SK-N-SH treated with all-trans-retinoic acid at 6 μM for 48 hours (cell line): ENCODE data around the gene PPP1R27.

Source experiments
- ATAC-seq: fragments of 200-7000 bp; cut with Tn5 transposase; 3 replicates; pipeline ENCODE4 v1.9.1; 2020; ENCODE audit warnings: mild to moderate bottlenecking, moderate library complexity
- ARNTL ChIP-seq: fragments of 450-650 bp; formaldehyde crosslinking; IDR thresholded peaks from 2 replicates; pipeline ENCODE4 v1.5.0; 2020; ENCODE audit warnings: low read depth, mild to moderate bottlenecking, moderate library complexity, borderline replicate concordance
- BACH2 ChIP-seq: fragments of 250-450 bp; sonication (Bioruptor Pico); IDR thresholded peaks from 2 replicates; pipeline ENCODE4 v1.9.0; 2021; ENCODE audit warnings: mild to moderate bottlenecking, borderline replicate concordance
- CSDC2 ChIP-seq: fragments of 250-450 bp; sonication (Bioruptor Pico); IDR thresholded peaks from 2 replicates; pipeline ENCODE4 v1.5.0; 2020; ENCODE audit warnings: mild to moderate bottlenecking, moderate library complexity
- ESRRG ChIP-seq: fragments of 250-450 bp; sonication (Bioruptor Pico); IDR thresholded peaks from 2 replicates; pipeline ENCODE4 v1.6.1; 2021; ENCODE audit warnings: mild to moderate bottlenecking
- GLIS3 ChIP-seq: fragments of 250-450 bp; sonication (Bioruptor Pico); IDR thresholded peaks from 2 replicates; pipeline ENCODE4 v1.5.0; 2020; ENCODE audit warnings: mild to moderate bottlenecking, moderate library complexity
- ISL1 ChIP-seq: fragments of 250-450 bp; sonication (Bioruptor Pico); IDR thresholded peaks from 2 replicates; pipeline ENCODE4 v2.1.2; 2022; ENCODE audit warnings: mild to moderate bottlenecking, moderate library complexity
- OSR1 ChIP-seq: fragments of 250-450 bp; sonication (Bioruptor Pico); IDR thresholded peaks from 2 replicates; pipeline ENCODE4 v1.8.0; 2022; ENCODE audit warnings: moderate library complexity, mild to moderate bottlenecking, inconsistent platforms
- RARB ChIP-seq: fragments of 250-450 bp; sonication (Bioruptor Pico); IDR thresholded peaks from 2 replicates; pipeline ENCODE4 v1.8.0; 2021; ENCODE audit warnings: mild to moderate bottlenecking, moderate library complexity
- SNAI2 ChIP-seq: fragments of 250-450 bp; sonication (Bioruptor Pico); IDR thresholded peaks from 2 replicates; pipeline ENCODE4 v1.5.0; 2020; ENCODE audit warnings: mild to moderate bottlenecking, moderate library complexity
- TCF4 ChIP-seq: fragments of 250-450 bp; sonication (Bioruptor Pico); IDR thresholded peaks from 2 replicates; pipeline ENCODE4 v1.8.0; 2021; ENCODE audit warnings: mild to moderate bottlenecking, moderate library complexity, borderline replicate concordance
- ZC3H10 ChIP-seq: fragments of 250-450 bp; sonication (Bioruptor Pico); IDR thresholded peaks from 2 replicates; pipeline ENCODE4 v1.5.1; 2021; ENCODE audit warnings: mild to moderate bottlenecking, moderate library complexity
- ZFP3 ChIP-seq: fragments of 250-450 bp; sonication (Bioruptor Pico); IDR thresholded peaks from 2 replicates; pipeline ENCODE4 v1.5.0; 2020; ENCODE audit warnings: mild to moderate bottlenecking, moderate library complexity
- ZFP30 ChIP-seq: fragments of 450-650 bp; formaldehyde crosslinking; IDR thresholded peaks from 2 replicates; pipeline ENCODE4 v1.5.0; 2022; ENCODE audit warnings: mild to moderate bottlenecking, moderate library complexity
- ZNF70 ChIP-seq: fragments of 450-650 bp; formaldehyde crosslinking; IDR thresholded peaks from 2 replicates; pipeline ENCODE4 v1.5.0; 2020; ENCODE audit warnings: mild to moderate bottlenecking, moderate library complexity
- ZNF8 ChIP-seq: fragments of 450-650 bp; formaldehyde crosslinking; IDR thresholded peaks from 2 replicates; pipeline ENCODE4 v1.5.0; 2020; ENCODE audit warnings: mild to moderate bottlenecking, moderate library complexity
- TF ChIP-seq, protein P1 (sequence below): fragments of 250-450 bp; sonication (Bioruptor Pico); IDR thresholded peaks from 2 replicates; pipeline ENCODE4 v1.8.0; 2020; ENCODE audit warnings: mild to moderate bottlenecking, moderate library complexity, borderline replicate concordance
- TF ChIP-seq, protein P2 (sequence below): fragments of 250-450 bp; sonication (Bioruptor Pico); IDR thresholded peaks from 2 replicates; pipeline ENCODE4 v1.5.1; 2020; ENCODE audit warnings: low read depth, mild to moderate bottlenecking, moderate library complexity
- TF ChIP-seq, protein P3 (sequence below): fragments of 250-450 bp; sonication (Bioruptor Pico); IDR thresholded peaks from 2 replicates; pipeline ENCODE4 v1.5.0; 2020; ENCODE audit warnings: mild to moderate bottlenecking, moderate library complexity
- TF ChIP-seq, protein P4 (sequence below): fragments of 250-450 bp; sonication (Bioruptor Pico); IDR thresholded peaks from 2 replicates; pipeline ENCODE4 v1.5.1; 2021; ENCODE audit warnings: mild to moderate bottlenecking, moderate library complexity
- TF ChIP-seq, protein P5 (sequence below): fragments of 250-450 bp; sonication (Bioruptor Pico); IDR thresholded peaks from 2 replicates; pipeline ENCODE4 v1.8.0; 2021; ENCODE audit warnings: low read depth, mild to moderate bottlenecking, moderate library complexity, borderline replicate concordance

Gene PPP1R27

DNA sequence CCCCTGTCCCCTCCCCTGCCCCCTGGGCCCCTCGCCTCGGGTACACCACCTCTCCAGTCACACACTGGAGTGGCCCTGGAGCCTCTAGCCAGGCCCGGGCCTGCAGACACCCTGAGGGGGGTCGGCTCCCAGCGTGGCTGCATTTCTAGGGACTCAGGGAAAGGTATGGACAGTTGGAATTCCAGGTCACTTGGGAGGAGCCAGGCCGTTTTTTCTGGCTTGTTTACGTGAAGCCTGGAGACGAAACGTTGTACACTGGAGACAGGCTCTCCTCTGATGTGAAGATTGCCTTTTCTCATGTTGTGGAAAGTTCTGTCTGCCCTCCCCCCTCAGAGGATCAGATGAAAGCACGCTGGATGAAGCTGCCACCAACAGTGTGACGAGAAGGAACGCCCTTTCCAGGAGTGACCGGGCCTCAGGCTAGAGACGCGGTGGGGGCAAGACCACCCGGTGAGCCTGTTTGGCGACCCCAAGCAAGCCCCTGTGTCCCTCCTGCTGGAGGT lies 4.0 kb upstream of the PPP1R27 start:
- TF ChIP-seq ZNF70 (no peak), ESRRG (no peak), ZNF8 (CRISPR knock-in tag) (no peak), ZFP3 (no peak)
- TF ChIP-seq, protein P1, sequence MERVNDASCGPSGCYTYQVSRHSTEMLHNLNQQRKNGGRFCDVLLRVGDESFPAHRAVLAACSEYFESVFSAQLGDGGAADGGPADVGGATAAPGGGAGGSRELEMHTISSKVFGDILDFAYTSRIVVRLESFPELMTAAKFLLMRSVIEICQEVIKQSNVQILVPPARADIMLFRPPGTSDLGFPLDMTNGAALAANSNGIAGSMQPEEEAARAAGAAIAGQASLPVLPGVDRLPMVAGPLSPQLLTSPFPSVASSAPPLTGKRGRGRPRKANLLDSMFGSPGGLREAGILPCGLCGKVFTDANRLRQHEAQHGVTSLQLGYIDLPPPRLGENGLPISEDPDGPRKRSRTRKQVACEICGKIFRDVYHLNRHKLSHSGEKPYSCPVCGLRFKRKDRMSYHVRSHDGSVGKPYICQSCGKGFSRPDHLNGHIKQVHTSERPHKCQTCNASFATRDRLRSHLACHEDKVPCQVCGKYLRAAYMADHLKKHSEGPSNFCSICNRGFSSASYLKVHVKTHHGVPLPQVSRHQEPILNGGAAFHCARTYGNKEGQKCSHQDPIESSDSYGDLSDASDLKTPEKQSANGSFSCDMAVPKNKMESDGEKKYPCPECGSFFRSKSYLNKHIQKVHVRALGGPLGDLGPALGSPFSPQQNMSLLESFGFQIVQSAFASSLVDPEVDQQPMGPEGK (CRISPR knock-in tag), result no peak
- no peak for ATAC-seq

DNA sequence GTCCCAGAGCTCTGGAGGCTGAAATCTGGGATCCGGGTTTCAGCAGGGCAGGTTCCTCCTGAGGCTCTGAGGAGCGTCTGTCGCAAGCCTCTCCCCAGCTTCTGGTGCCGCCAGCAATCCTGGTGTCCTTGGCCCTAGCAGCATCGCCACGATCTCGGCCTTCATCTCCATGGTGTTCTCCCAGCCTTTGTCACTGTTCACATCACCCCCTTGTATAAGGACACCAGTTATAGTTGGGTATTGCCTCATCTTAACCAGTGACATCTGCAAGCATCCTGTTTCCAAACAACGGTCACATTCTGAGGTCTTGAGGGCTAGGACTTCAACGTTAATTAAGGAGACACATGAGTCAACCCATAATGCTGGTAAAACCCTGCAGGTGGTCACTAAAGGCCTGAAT lies 2.8 kb upstream of the PPP1R27 start:
- no peak for ATAC-seq
- TF ChIP-seq, protein P2, sequence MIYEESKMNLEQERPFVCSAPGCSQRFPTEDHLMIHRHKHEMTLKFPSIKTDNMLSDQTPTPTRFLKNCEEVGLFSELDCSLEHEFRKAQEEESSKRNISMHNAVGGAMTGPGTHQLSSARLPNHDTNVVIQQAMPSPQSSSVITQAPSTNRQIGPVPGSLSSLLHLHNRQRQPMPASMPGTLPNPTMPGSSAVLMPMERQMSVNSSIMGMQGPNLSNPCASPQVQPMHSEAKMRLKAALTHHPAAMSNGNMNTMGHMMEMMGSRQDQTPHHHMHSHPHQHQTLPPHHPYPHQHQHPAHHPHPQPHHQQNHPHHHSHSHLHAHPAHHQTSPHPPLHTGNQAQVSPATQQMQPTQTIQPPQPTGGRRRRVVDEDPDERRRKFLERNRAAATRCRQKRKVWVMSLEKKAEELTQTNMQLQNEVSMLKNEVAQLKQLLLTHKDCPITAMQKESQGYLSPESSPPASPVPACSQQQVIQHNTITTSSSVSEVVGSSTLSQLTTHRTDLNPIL, result no peak
- TF ChIP-seq, protein P3, sequence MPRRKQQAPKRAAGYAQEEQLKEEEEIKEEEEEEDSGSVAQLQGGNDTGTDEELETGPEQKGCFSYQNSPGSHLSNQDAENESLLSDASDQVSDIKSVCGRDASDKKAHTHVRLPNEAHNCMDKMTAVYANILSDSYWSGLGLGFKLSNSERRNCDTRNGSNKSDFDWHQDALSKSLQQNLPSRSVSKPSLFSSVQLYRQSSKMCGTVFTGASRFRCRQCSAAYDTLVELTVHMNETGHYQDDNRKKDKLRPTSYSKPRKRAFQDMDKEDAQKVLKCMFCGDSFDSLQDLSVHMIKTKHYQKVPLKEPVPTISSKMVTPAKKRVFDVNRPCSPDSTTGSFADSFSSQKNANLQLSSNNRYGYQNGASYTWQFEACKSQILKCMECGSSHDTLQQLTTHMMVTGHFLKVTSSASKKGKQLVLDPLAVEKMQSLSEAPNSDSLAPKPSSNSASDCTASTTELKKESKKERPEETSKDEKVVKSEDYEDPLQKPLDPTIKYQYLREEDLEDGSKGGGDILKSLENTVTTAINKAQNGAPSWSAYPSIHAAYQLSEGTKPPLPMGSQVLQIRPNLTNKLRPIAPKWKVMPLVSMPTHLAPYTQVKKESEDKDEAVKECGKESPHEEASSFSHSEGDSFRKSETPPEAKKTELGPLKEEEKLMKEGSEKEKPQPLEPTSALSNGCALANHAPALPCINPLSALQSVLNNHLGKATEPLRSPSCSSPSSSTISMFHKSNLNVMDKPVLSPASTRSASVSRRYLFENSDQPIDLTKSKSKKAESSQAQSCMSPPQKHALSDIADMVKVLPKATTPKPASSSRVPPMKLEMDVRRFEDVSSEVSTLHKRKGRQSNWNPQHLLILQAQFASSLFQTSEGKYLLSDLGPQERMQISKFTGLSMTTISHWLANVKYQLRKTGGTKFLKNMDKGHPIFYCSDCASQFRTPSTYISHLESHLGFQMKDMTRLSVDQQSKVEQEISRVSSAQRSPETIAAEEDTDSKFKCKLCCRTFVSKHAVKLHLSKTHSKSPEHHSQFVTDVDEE (CRISPR knock-in tag), result no peak
- TF ChIP-seq TCF4, result no peak
- no peak for TF ChIP-seq CSDC2 (CRISPR knock-in tag)
- TF ChIP-seq, protein P4, sequence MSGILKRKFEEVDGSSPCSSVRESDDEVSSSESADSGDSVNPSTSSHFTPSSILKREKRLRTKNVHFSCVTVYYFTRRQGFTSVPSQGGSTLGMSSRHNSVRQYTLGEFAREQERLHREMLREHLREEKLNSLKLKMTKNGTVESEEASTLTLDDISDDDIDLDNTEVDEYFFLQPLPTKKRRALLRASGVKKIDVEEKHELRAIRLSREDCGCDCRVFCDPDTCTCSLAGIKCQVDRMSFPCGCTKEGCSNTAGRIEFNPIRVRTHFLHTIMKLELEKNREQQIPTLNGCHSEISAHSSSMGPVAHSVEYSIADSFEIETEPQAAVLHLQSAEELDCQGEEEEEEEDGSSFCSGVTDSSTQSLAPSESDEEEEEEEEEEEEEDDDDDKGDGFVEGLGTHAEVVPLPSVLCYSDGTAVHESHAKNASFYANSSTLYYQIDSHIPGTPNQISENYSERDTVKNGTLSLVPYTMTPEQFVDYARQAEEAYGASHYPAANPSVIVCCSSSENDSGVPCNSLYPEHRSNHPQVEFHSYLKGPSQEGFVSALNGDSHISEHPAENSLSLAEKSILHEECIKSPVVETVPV (CRISPR knock-in tag), result no peak
- no peak for TF ChIP-seq ISL1
- TF ChIP-seq ZNF70, result no peak

DNA sequence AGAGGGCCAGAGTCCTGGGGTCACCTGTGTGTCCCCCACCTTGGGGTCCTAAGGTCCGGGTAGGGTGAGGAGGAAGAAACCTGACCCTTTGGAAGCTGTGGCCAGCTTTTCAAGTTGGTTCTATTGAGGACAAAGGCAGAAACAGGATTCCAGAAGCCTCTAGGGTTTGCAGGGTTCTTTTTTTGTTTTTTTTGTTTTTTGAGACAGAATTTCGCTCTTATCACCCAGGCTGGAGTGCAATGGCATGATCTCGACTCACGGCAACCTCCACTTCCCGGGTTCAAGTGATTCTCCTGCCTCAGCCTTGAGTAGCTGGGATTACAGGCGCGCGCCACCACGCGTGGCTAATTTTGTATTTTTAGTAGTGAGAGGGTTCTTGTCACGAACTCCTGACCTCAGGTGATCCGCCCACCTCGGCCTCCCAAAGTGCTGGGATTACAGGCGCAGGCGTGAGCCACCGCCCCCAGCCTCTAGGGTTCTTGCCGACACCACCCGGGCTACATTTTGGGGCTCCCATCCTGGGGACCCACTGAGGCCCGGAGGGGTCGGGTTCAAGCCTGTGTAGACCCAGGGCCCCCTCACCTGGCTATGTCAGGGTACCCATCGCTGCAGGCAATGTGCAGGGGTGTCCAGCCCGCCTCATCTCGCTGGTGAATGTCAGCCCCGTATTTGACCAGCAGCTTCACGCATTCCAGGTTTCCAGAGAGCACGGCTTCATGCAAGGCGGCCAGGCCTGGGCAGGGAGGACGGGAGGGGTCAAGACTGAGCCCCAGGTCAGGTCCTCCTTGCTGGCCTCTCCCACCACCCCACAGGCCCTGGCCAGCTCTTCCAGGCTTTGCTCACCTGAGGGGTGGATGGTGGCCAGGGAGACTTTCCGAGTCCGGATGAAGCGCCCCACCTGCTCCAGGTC lies 674 bp downstream of the PPP1R27 start:
- no peak for ATAC-seq
- TF ChIP-seq ARNTL (CRISPR knock-in tag) (no peak), RARB (CRISPR knock-in tag) (no peak), ESRRG (no peak), ZNF70 (no peak), ISL1 (no peak), OSR1 (CRISPR knock-in tag) (no peak), GLIS3 (no peak), SNAI2 (CRISPR knock-in tag) (no peak), ZC3H10 (CRISPR knock-in tag) (no peak), ZFP30 (CRISPR knock-in tag) (no peak), BACH2 (no peak)
- TF ChIP-seq, protein P3 (CRISPR knock-in tag), result no peak
- TF ChIP-seq, protein P5, sequence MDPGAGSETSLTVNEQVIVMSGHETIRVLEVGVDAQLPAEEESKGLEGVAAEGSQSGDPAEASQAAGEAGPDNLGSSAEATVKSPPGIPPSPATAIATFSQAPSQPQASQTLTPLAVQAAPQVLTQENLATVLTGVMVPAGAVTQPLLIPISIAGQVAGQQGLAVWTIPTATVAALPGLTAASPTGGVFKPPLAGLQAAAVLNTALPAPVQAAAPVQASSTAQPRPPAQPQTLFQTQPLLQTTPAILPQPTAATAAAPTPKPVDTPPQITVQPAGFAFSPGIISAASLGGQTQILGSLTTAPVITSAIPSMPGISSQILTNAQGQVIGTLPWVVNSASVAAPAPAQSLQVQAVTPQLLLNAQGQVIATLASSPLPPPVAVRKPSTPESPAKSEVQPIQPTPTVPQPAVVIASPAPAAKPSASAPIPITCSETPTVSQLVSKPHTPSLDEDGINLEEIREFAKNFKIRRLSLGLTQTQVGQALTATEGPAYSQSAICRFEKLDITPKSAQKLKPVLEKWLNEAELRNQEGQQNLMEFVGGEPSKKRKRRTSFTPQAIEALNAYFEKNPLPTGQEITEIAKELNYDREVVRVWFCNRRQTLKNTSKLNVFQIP (CRISPR knock-in tag), result no peak
- TF ChIP-seq, protein P2, result no peak
- TF ChIP-seq, protein P1 (CRISPR knock-in tag), result no peak
